ENCODE data around the gene RFWD3.

The RFWD3 gene

GRCh38 chr16:74605746-74606520 lies 60.7 kb downstream of the RFWD3 start:
- no peak for DNase-seq (ENCODE audit: low read depth, low spot score)
- Histone ChIP-seq H3K27ac (ENCODE audit: low read length) (no peak overlapping the region), H3K9me3 (ENCODE audit: control insufficient read depth, insufficient read depth, low read length) (no peaks in the 10 kb centered on the region), H3K4me3 (ENCODE audit: low read length) (peak overlapping the region; percentile 95), H3K27me3 (ENCODE audit: control insufficient read depth, insufficient read depth, low read length) (no peaks in the 10 kb centered on the region), H3K36me3 (ENCODE audit: control insufficient read depth, insufficient read depth, low read length) (no peaks in the 10 kb centered on the region), H3K4me1 (ENCODE audit: control insufficient read depth, insufficient read depth, low read length) (peaks cover 3% of the 10 kb centered on the region; the same call in 1 of the 2 replicates)
- WGBS (ENCODE audit: insufficient coverage, insufficient read length) = no CpG with 5 or more reads among the region's 17 CpGs

GRCh38 chr16:74605332-74605731 lies 61.3 kb downstream of the RFWD3 start:
- DNase-seq (ENCODE audit: low read depth, low spot score) = no peak
- no CpG with 5 or more reads among the region's 6 CpGs for WGBS (ENCODE audit: insufficient coverage, insufficient read length)

GRCh38 chr16:74603848-74604247 lies 62.8 kb downstream of the RFWD3 start:
- Histone ChIP-seq H3K27me3 (ENCODE audit: control insufficient read depth, insufficient read depth, low read length) (no peaks in the 10 kb centered on the region), H3K4me3 (ENCODE audit: low read length) (no peak overlapping the region), H3K4me1 (ENCODE audit: control insufficient read depth, insufficient read depth, low read length) (peaks cover 3% of the 10 kb centered on the region; the same call in 1 of the 2 replicates), H3K36me3 (ENCODE audit: control insufficient read depth, insufficient read depth, low read length) (no peaks in the 10 kb centered on the region), H3K27ac (ENCODE audit: low read length) (no peak overlapping the region), H3K9me3 (ENCODE audit: control insufficient read depth, insufficient read depth, low read length) (no peaks in the 10 kb centered on the region)
- no CpG with 5 or more reads among the region's 4 CpGs for WGBS (ENCODE audit: insufficient coverage, insufficient read length)
- no peak for DNase-seq (ENCODE audit: low read depth, low spot score)

More at GRCh38 chr16:74605332-74605731, 61.3 kb downstream of the RFWD3 start:
- Histone ChIP-seq H3K9me3 (ENCODE audit: control insufficient read depth, insufficient read depth, low read length) (no peaks in the 10 kb centered on the region), H3K4me3 (ENCODE audit: low read length) (no peak overlapping the region), H3K27me3 (ENCODE audit: control insufficient read depth, insufficient read depth, low read length) (no peaks in the 10 kb centered on the region), H3K27ac (ENCODE audit: low read length) (no peak overlapping the region), H3K4me1 (ENCODE audit: control insufficient read depth, insufficient read depth, low read length) (peaks cover 3% of the 10 kb centered on the region; the same call in 1 of the 2 replicates), H3K36me3 (ENCODE audit: control insufficient read depth, insufficient read depth, low read length) (no peaks in the 10 kb centered on the region)

- Histone ChIP-seq H3K9me3 (ENCODE audit: control insufficient read depth, insufficient read depth, low read length) (no peaks in the 10 kb centered on the region), H3K27ac (ENCODE audit: low read length) (no peak overlapping the region), H3K4me3 (ENCODE audit: low read length) (no peak overlapping the region), H3K27me3 (ENCODE audit: control insufficient read depth, insufficient read depth, low read length) (no peaks in the 10 kb centered on the region), H3K36me3 (ENCODE audit: control insufficient read depth, insufficient read depth, low read length) (no peaks in the 10 kb centered on the region), H3K4me1 (ENCODE audit: control insufficient read depth, insufficient read depth, low read length) (no peaks in the 10 kb centered on the region)
- no CpG with 5 or more reads among the region's 9 CpGs for WGBS (ENCODE audit: insufficient coverage, insufficient read length)
- DNase-seq (ENCODE audit: low read depth, low spot score) = no peak
Measured at GRCh38 chr16:74601126-74601871, 65.4 kb downstream of the RFWD3 start.

- H3K27me3 ChIP-seq (ENCODE audit: control insufficient read depth, insufficient read depth, low read length) = no peaks in the 10 kb centered on the region
- no peak overlapping the region for H3K4me3 ChIP-seq (ENCODE audit: low read length)
- H3K36me3 ChIP-seq (ENCODE audit: control insufficient read depth, insufficient read depth, low read length) = no peaks in the 10 kb centered on the region
- no peaks in the 10 kb centered on the region for H3K4me1 ChIP-seq (ENCODE audit: control insufficient read depth, insufficient read depth, low read length)
- no peaks in the 10 kb centered on the region for H3K9me3 ChIP-seq (ENCODE audit: control insufficient read depth, insufficient read depth, low read length)
- no peak overlapping the region for H3K27ac ChIP-seq (ENCODE audit: low read length)
- DNase-seq (ENCODE audit: low read depth, low spot score) = no peak
- no CpG with 5 or more reads among the region's 2 CpGs for WGBS (ENCODE audit: insufficient coverage, insufficient read length)
Measured at GRCh38 chr16:74596586-74596985, 70.1 kb downstream of the RFWD3 start.

- H3K9me3 ChIP-seq (ENCODE audit: control insufficient read depth, insufficient read depth, low read length) = no peaks in the 10 kb centered on the region
- no peak overlapping the region for H3K4me3 ChIP-seq (ENCODE audit: low read length)
- H3K36me3 ChIP-seq (ENCODE audit: control insufficient read depth, insufficient read depth, low read length) = no peaks in the 10 kb centered on the region
- DNase-seq (ENCODE audit: low read depth, low spot score) = no peak
- no peak overlapping the region for H3K27ac ChIP-seq (ENCODE audit: low read length)
- no peaks in the 10 kb centered on the region for H3K27me3 ChIP-seq (ENCODE audit: control insufficient read depth, insufficient read depth, low read length)
- no peaks in the 10 kb centered on the region for H3K4me1 ChIP-seq (ENCODE audit: control insufficient read depth, insufficient read depth, low read length)
- no CpG with 5 or more reads among the region's 3 CpGs for WGBS (ENCODE audit: insufficient coverage, insufficient read length)
Measured at GRCh38 chr16:74592847-74593246, 73.8 kb downstream of the RFWD3 start.

- Histone ChIP-seq H3K4me1 (ENCODE audit: control insufficient read depth, insufficient read depth, low read length) (no peaks in the 10 kb centered on the region), H3K9me3 (ENCODE audit: control insufficient read depth, insufficient read depth, low read length) (no peaks in the 10 kb centered on the region), H3K4me3 (ENCODE audit: low read length) (no peak overlapping the region), H3K27ac (ENCODE audit: low read length) (no peak overlapping the region), H3K27me3 (ENCODE audit: control insufficient read depth, insufficient read depth, low read length) (no peaks in the 10 kb centered on the region), H3K36me3 (ENCODE audit: control insufficient read depth, insufficient read depth, low read length) (no peaks in the 10 kb centered on the region)
- no peak for DNase-seq (ENCODE audit: low read depth, low spot score)
- WGBS (ENCODE audit: insufficient coverage, insufficient read length) = no CpG with 5 or more reads among the region's 9 CpGs
Measured at GRCh38 chr16:74591876-74592650, 74.6 kb downstream of the RFWD3 start.

- H3K27ac ChIP-seq (ENCODE audit: low read length) = no peak overlapping the region
- no peaks in the 10 kb centered on the region for H3K36me3 ChIP-seq (ENCODE audit: control insufficient read depth, insufficient read depth, low read length)
- no CpG with 5 or more reads among the region's 6 CpGs for WGBS (ENCODE audit: insufficient coverage, insufficient read length)
- DNase-seq (ENCODE audit: low read depth, low spot score) = no peak
- no peaks in the 10 kb centered on the region for H3K4me1 ChIP-seq (ENCODE audit: control insufficient read depth, insufficient read depth, low read length)
- no peak overlapping the region for H3K4me3 ChIP-seq (ENCODE audit: low read length)
- no peaks in the 10 kb centered on the region for H3K9me3 ChIP-seq (ENCODE audit: control insufficient read depth, insufficient read depth, low read length)
- no peaks in the 10 kb centered on the region for H3K27me3 ChIP-seq (ENCODE audit: control insufficient read depth, insufficient read depth, low read length)
Measured at GRCh38 chr16:74586948-74587347, 79.7 kb downstream of the RFWD3 start.

GRCh38 chr16:74585846-74586443 lies 80.7 kb downstream of the RFWD3 start:
- Histone ChIP-seq H3K36me3 (ENCODE audit: control insufficient read depth, insufficient read depth, low read length) (no peaks in the 10 kb centered on the region), H3K4me1 (ENCODE audit: control insufficient read depth, insufficient read depth, low read length) (no peaks in the 10 kb centered on the region), H3K9me3 (ENCODE audit: control insufficient read depth, insufficient read depth, low read length) (no peaks in the 10 kb centered on the region), H3K4me3 (ENCODE audit: low read length) (no peak overlapping the region), H3K27ac (ENCODE audit: low read length) (no peak overlapping the region), H3K27me3 (ENCODE audit: control insufficient read depth, insufficient read depth, low read length) (no peaks in the 10 kb centered on the region)
- no peak for DNase-seq (ENCODE audit: low read depth, low spot score)
- no CpG with 5 or more reads among the region's 6 CpGs for WGBS (ENCODE audit: insufficient coverage, insufficient read length)
